HCEC 1CT (cell line): ENCODE data around the gene STMN3.
A peak's percentile ranks its signal among the peaks of the same experiment; 100 is the strongest.
"Not testable (repeated sequence)": the region's sequence is repeated elsewhere in the genome, so short reads cannot be mapped to it uniquely, and the experiment has no call there.

Experiments
- DNase-seq: peaks from one replicate; pipeline ENCODE4 v3.0.0-alpha.2; 2017

STMN3 gene

DNA sequence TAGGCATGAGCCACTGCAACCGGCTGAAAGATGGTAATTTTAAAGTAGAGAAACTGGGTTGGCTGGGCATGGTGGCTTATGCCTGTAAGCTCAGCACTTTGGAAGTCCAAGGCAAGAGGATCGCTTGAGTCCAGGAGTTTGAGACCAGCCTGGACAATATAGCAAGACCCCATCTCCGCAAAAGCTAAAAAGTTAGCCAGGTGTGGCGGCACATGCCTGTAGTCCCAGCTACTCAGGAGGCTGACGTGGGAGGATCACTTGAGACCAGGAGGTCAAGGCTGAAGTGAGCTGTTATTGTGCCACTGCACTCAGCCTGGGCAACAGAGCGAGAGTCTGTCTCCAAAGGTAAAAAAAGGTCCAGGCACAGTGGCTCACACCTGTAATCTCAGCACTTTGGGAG lies 22.3 kb downstream of the STMN3 start:
- DNase-seq, result not testable (repeated sequence)

DNA sequence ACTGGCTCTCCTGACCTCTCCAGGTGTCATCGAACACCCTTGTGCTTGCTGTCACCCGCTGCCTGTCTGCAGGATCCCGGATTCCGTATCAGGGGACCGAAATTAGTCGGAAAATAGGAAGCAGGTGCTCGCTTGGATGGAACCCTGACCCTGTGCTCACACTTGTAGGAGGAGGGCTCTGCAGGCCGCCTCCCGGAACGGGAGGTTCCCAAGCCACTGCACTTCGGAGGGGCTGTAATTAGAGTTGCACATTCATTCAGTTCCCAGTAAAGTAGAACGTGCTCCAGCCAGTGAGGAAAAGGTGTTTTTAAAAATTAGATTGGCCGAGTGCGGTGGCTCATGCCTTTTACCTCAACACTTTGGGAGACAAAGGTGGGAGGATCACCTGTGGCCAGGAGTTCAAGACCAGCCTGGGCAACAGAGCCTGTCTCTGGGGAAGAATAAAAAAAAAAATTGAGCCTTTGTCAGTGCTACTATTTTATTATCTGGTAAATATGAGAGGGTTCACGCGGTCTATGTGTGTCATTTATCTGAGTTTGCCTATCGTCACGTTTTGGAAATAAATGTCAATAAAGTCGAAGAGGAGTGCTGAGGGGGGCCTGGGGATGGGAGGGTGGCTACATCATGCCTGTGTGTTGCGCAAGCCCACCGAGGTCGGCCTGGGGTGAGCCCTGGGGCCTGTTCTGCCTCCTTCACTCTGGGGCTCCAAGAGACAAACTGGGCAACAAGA lies 24.8 kb downstream of the STMN3 start:
- DNase-seq, result peak; percentile 76

DNA sequence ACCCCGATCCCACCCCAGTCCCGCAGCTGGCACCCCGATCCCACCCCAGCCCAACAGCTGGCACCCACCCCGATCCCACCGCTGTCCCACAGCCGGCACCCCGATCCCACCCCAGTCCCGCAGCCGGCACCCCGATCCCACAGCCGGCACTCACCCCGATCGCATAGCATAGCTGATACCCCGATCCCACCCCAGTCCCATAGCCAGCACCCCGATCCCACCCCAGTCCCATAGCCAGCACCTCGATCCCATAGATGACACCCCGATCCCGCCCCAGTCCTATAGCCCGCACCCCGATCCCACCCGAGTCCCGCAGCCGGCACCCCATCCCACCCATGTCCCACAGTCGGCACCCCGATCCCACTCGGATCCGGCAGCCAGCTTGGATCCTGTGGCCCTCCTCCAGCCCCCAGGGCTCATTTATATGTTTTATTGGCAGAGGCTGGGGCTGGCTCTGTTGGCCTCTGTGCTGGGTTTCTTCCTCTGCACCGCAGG lies 25.4 kb downstream of the STMN3 start:
- DNase-seq, result no peak

DNA sequence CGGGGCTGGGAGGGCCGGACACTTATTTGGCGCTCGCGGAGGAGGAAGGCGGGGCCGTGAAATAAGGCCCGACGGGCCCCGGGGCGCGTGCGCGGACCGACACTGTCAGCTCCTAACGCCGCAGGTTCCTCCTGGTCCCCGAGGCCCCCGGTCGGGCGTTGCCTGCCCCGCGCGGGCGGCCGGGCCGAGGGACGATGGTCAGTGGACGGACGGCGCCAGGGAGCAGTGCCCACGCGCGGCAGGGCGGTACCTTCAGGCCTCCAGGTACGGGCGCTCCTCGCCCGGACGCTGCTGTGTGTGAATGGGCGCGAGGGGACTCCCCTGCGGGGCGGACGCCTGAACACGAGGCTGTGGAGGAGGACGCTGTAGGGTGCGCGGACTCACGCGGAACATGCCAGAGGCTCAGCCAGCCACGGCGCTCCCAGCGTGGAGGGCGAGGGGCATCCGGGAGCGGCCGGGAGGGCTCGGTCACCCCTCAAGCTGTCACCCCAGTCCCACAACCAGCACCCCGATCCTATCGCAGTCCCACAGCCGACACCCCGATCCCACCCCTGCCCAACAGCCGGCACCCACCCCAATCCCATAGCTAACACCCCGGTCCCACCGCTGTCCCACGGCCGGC lies 26.0 kb downstream of the STMN3 start:
- peak; percentile 93 for DNase-seq

GRCh38 chr20:63626424-63627128 lies 26.6 kb downstream of the STMN3 start, which contains the start of gene GMEB2:
Gene GMEB2, minus strand, starts transcription at chr20:63627101. Its CDS starts 7,704 bp downstream, at chr20:63619397.
- peak; percentile 76 for DNase-seq

DNA sequence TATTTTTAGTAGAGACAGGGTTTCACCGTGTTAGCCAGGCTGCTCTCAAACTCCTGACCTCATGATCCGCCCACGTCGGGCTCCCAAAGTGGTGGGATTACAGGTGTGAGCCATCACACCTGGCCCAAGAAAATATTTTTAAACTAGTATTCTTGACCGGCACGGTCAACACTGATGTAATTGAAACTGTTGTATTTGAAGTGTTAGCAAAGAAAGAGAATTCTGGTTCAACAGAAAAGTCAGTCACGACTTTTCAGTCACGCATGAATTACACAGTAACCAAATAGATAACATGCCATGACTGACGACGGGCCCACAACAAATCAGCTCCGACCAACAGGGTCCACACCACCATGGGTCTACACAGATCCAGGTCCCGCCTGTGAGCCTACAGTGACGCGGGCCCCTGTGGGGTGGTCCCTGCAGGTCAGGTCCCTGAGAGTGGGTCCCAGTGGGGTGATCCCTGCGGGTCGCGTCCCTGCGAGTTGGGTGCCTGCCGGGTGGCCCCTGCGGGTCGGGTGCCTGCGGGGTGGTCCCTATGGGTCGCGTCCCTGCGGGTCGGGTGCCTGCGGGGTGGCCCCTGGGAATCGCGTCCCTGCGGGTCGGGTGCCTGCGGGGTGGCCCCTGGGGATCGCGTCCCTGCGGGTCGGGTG lies 27.3 kb downstream of the STMN3 start:
- DNase-seq, result peak; percentile 8

DNA sequence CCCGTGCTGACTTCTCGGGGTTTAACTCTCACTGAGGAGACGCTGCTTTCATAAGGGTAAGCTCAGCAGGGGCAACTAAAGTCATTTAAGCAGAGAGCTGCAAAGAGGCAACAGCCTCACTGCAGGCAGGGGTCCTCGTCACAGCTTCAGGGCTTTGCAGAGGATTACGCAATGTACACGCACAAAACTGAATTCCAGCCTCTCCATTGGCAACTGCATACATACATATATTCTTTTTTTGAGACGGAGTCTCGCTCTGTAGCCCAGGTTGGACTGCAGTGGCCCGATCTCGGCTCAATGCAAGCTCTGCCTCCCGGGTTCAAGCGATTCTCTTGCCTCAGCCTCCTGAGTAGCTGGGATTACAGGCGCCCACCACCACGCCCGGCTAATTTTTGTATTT lies 28.7 kb downstream of the STMN3 start:
- DNase-seq, result peak; percentile 5

DNA sequence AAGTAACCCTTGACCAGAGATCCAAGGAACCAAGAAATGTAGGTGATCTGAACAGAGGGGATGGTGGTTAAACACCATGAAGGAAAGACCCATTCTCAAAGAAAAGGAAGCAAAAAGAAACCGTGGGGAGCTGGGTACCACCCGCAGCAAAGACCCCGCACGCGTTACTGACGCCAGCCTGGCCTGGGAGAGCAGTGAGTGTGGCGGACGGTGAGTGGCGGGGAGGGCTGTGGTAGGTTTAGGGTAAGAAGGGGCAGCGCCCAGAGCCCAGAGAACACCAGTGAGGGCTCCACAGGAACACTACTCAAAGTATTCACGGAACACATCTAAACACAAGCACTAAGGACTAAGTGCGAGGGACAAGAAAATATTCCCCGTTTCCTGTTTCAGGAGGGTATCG lies 30.5 kb downstream of the STMN3 start:
- DNase-seq, result no peak

DNA sequence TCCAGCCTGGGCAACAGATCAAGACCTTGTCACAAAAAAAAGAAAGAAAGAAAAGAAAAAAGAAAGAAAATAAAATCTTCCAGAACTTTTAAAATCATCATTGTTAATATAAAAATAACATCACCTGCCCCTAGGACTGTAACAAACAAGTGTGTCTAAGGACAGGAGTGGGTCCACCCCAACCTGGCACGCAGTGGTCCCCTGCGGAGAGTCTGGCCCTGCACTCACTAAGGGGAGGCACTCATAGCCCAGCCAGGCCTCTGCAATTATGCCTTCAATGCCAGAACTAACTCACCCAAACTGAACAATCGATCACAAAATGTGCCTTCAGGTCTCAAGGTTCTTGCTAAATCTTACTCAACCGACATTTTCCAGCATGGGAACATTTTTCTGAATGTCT lies 31.1 kb downstream of the STMN3 start:
- no peak for DNase-seq

GRCh38 chr20:63620991-63621390 lies 32.2 kb downstream of the STMN3 start:
- DNase-seq, result no peak

DNA sequence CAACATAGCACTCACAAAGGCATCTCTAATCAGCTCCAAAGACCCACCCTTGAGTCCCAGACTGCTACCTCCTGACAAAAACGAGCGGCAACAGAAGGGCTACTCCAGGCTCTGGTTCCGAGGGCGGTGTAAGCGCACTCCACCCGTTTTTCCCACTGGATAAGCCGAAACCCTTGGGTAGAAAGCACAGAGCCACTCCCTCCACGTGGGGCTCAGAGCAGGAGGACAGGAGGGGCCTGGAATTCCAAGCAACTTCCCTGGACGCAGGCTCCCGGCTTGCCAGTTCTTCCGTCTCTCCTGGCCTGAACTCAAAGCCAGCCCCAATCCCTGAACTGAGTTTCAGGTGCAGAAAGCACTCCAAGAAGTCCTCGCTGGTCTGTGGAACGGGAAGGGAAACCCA lies 33.7 kb downstream of the STMN3 start:
- DNase-seq, result no peak

GRCh38 chr20:63619086-63619485 lies 34.1 kb downstream of the STMN3 start:
- no peak for DNase-seq

DNA sequence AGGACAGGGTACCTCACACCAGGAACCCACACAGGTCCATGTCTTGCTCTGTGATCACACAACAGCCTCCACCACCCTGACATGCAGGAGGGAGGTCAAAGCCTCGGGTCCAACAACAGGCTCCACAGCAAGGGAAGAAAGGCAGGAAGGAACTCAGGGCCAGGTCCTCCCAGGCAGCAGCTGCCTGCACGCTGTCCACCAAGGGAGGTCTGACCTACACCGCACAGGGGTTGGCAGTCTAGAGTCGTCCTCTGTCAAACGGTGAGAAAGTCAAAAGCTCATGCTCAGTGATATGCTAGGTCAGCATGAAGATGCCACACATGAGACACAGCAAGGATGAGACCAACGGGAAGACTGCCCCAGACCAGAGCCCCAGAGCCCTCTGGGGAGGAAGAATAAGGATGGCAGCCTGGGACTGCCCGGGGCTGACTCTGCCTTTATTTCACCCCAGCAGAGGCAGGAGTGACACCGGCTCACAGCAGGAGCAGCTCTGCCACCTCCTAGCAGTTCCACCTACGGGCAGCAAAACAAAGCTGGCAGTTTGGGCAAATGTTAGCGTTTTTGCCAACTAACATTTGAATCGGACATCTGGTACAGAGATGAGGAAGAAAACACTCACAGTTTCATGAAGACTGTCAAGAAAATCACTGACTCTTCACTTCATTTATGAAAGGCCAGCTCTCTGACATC lies 34.8 kb downstream of the STMN3 start:
- DNase-seq, result no peak

- DNase-seq, result no peak
Observed at GRCh38 chr20:63617876-63618265, 35.4 kb downstream of the STMN3 start.

DNA sequence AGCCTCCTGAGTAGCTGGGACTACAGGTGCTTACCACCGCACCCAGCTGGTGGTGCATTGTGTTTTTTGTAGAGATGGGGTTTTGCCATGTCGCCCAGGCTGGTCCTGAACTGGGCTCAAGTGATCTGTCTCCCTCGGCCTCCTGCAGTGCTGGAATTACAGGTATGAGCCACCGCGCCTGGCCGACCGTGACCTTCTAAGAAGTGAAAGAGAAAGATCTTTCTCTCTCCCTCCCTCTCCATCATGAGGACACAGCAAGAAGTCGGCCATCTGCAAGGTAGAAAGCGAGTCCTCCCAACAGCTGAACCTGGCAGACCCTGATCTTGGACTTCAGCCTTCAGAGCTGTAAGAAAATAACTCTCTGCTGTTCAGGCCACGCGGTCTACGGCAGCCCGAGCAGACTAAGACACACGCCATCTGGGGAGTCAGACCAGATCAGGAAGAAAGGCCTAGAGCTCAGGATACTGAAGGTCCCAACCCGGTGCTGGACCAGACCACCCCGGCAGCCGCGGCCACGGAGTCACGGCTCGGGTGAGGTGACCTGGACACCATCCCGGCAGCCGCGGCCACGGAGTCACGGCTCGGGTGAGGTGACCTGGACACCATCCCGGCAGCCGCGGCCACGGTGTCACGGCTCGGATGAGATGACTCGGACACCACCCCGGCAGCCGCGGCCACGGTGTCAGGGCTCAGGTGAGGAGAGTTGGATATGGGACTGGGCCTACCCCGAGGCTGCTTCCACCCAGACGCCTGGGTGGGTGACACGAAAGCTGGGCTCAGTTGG lies 35.9 kb downstream of the STMN3 start:
- DNase-seq, result no peak

DNA sequence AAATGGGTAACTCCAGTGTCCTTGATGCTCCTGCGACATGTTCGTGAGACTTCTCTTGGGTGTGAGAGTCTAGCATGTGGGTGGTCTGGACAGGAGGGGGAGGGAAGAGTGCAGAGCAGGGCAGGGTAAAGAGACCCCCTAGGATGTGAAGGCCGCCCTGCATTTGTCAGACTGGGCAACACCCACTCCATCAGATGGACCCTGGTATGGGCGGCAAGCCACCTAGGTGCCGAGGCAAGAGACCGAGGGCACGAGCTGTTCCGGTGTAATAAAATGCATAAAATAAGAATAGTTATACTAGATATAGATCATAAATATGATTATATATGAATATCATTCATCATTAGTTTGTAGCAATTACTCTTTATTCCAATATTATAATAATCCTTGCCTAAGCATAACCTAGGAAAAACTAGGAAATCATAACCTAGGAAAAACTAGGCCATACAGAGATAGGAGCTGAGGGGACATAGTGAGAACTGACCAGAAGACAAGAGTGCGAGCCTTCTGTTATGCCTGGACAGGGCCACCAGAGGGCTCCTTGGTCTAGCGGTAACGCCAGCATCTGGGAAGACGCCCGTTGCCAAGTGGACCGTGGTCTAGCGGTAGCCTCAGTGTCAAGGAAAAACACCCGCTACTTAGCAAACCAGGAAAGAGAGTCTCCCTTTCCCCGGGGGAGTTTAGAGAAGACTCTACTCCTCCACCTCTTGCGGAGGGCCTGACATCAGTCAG lies 39.2 kb downstream of the STMN3 start:
- DNase-seq, result not testable (repeated sequence)

- no peak for DNase-seq
Observed at GRCh38 chr20:63612276-63612931, 40.8 kb downstream of the STMN3 start.

DNA sequence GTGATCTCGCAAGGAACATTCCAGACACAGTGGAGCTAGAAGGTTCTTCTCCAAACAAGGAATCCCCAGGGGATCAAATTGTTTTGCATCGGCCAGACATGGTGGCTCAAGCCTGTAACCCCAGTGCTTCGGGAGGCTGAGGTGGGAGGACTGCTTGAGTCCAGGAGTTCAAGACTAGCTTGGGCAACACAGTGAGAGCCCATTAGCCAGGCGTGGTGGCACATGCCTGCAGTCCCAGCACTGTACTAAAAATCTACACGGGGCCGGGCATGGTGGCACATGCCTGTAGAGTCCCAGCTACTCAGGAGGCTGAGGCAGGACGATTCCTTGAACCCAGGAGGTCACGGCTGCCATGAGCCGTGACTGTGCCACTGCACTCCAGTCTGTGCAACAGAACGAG lies 41.6 kb downstream of the STMN3 start:
- DNase-seq, result no peak

DNA sequence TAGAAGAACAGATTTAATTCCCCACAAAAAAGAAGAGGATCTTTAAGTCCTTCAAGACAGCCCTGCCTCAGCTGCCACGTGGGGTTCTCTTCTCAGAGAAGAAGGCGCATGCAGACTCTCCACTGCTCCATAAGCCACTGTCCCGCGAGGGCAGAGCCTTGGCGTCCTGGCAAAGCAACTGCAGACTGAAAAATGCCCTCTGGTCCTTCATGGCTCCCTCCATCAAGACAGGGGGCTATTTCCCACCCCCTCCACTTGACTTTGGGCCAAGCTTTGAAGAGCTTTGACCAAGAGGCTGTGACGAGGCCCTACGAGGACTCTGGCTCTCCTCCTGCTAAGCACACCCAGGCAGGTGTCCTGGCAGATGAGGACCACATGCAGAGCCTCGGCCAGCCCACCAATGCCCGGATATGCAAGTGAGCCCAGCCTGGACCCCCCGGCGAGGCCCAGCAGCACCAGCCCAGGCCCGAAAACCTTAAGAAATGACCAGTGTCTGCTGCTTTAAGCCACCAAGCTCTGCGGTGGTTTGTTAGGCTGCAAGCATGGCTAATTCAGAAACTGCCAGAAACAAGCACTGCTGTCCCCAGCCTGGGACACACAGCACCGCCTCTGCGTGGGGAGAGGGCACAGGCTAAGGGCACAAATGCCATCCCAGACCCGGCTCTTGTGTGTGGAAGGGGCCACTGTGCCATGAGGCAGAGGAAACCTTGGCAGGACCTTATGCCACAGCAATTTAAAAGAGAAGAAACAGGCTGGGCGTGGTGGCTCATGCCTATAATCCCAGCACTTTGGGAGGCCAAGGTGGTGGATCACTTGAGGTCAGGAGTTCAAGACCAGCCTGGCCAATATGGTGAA lies 42.4 kb downstream of the STMN3 start:
- no peak for DNase-seq

DNA sequence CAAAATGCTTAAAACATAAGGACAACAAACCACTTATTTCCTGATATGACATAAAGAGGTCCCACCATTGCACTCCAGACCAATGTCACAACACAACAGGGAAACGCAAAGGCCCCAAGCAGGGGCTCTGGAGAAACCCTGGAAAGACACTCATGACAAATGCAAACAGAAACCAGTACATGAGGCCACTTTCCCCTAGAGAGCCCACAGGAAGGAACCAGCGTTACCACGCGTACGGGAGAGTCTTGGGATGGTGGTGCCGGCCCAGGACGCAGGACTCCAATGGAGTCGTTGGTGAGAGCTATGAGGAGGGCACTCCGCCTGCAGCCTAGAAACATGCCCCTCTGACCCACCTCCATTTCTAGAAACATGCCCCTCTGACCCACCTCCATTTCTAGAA lies 46.5 kb downstream of the STMN3 start:
- no peak for DNase-seq
